Karpas-422 (cell line): ENCODE results near the gene ACP4. TPM values are rescaled to one million over a fixed set of nuclear protein-coding genes. Genes with fewer than 3 reads are reported as not detected.

ENCODE experiments used
- DNase-seq: peaks from one replicate; pipeline ENCODE4 v3.0.0-alpha.2; 2015
- H2AFZ ChIP-seq: fragments of 200-600 bp; sonication (generic); 2 replicates; pipeline ENCODE4 v1.6.1; 2014; ENCODE audit warnings: antibody characterized with exemption, low read length, mixed read lengths
- H3K27ac ChIP-seq: fragments of 200-600 bp; sonication (generic); 2 replicates; pipeline ENCODE4 v1.5.1; 2014; ENCODE audit warnings: mild to moderate bottlenecking, low read length, moderate library complexity
- H3K27me3 ChIP-seq: fragments of 200-600 bp; sonication (generic); 2 replicates; pipeline ENCODE4 v1.6.1; 2014; ENCODE audit warnings: low read length, mixed read lengths
- H3K36me3 ChIP-seq: fragments of 200-600 bp; sonication (generic); 2 replicates; pipeline ENCODE4 v1.6.1; 2014; ENCODE audit warnings: low read length, mixed read lengths; ENCODE audit not compliant: insufficient read depth
- H3K4me1 ChIP-seq: fragments of 200-600 bp; sonication (generic); 2 replicates; pipeline ENCODE4 v1.6.1; 2014; ENCODE audit warnings: mild to moderate bottlenecking, low read length, mixed read lengths
- H3K4me2 ChIP-seq: fragments of 200-600 bp; sonication (generic); 2 replicates; pipeline ENCODE4 v1.6.1; 2014; ENCODE audit warnings: low read length, low read depth, mild to moderate bottlenecking; ENCODE audit not compliant: poor library complexity, severe bottlenecking
- H3K4me3 ChIP-seq: fragments of 200-600 bp; sonication (generic); 2 replicates; pipeline ENCODE4 v1.5.1; 2014; ENCODE audit warnings: mild to moderate bottlenecking, antibody characterized with exemption, low read length, mixed read lengths
- H3K79me2 ChIP-seq: fragments of 200-600 bp; sonication (generic); 2 replicates; pipeline ENCODE4 v1.6.1; 2014; ENCODE audit warnings: mild to moderate bottlenecking, low read length, mixed read lengths
- H3K9ac ChIP-seq: fragments of 200-600 bp; sonication (generic); 2 replicates; pipeline ENCODE4 v1.6.0; 2014; ENCODE audit warnings: low read length
- H3K9me2 ChIP-seq: fragments of 200-600 bp; sonication (generic), shearing (Covaris generic); replicated peaks from 2 replicates; pipeline ENCODE4 v1.6.0; 2014; ENCODE audit warnings: mild to moderate bottlenecking, low read length, moderate library complexity; ENCODE audit not compliant: insufficient read depth
- H3K9me3 ChIP-seq: fragments of 300-700, 200-600 bp; sonication (generic); 2 replicates; pipeline ENCODE4 v1.6.1; 2014; ENCODE audit warnings: low read length, mixed read lengths
- H4K20me1 ChIP-seq: fragments of 200-600 bp; sonication (generic); 2 replicates; pipeline ENCODE4 v1.6.1; 2014; ENCODE audit warnings: mild to moderate bottlenecking, antibody characterized with exemption, low read length, low read depth; ENCODE audit not compliant: insufficient read depth
- total RNA-seq: library from RNA; depleted of rRNA; stranded (reverse); fragments of >200 nt; shearing (Covaris generic); gene quantifications from 2 replicates; pipeline ENCODE4 v1.2.3, GENCODE V29; 2014; ENCODE audit warnings: low replicate concordance

Gene ACP4
- total RNA-seq, 1 experiment from 2014 or later, result not detected

GRCh38 chr19:50829801-50830200 is 39.6 kb downstream of the ACP4 start:
- Histone ChIP-seq H3K9me2 (no peaks in the 10 kb centered on the region), H3K4me1 (no peaks in the 10 kb centered on the region), H3K36me3 (no peaks in the 10 kb centered on the region), H3K9ac (no peak overlapping the region), H3K4me2 (no peak overlapping the region), H4K20me1 (no peaks in the 10 kb centered on the region), H2AFZ (no peak overlapping the region), H3K4me3 (no peak overlapping the region), H3K9me3 (no peaks in the 10 kb centered on the region), H3K27me3 (no peaks in the 10 kb centered on the region), H3K27ac (no peak overlapping the region), H3K79me2 (no peaks in the 10 kb centered on the region)
- no peak for DNase-seq

- H3K9me3 ChIP-seq, result no peaks in the 10 kb centered on the region
- DNase-seq, result no peak
- H4K20me1 ChIP-seq, result no peaks in the 10 kb centered on the region
- H3K9ac ChIP-seq, result no peak overlapping the region
- no peak overlapping the region for H2AFZ ChIP-seq
- H3K4me2 ChIP-seq, result no peak overlapping the region
- no peaks in the 10 kb centered on the region for H3K79me2 ChIP-seq
- no peaks in the 10 kb centered on the region for H3K9me2 ChIP-seq
- no peak overlapping the region for H3K4me3 ChIP-seq
- H3K36me3 ChIP-seq, result no peaks in the 10 kb centered on the region
- H3K27ac ChIP-seq, result no peak overlapping the region
- H3K4me1 ChIP-seq, result peaks cover 2% of the 10 kb centered on the region
- H3K27me3 ChIP-seq, result no peaks in the 10 kb centered on the region
Measured at GRCh38 chr19:50830266-50831025, 40.2 kb downstream of the ACP4 start.

DNA sequence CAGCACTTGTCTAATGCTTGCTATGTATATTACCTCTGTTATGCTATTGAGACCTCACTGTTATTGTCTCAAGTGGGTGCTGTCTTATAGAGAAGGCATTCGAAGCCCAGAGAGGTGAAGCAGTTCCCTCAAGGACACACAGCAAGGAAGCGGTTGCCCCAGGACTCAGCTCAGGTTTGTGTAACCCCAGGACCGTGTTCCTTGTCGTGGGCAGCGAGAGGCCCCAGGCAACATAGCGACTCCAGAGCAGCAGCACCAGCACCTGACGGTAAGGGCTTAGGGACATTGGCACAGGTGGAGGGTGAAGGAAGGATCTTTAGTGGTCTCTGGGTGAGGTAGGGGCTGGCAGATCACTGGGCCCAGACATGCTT is 40.8 kb downstream of the ACP4 start:
- no peaks in the 10 kb centered on the region for H3K27me3 ChIP-seq
- H3K4me3 ChIP-seq, result no peak overlapping the region
- H3K36me3 ChIP-seq, result no peaks in the 10 kb centered on the region
- H3K9me2 ChIP-seq, result no peaks in the 10 kb centered on the region
- H4K20me1 ChIP-seq, result no peaks in the 10 kb centered on the region
- H3K27ac ChIP-seq, result no peak overlapping the region
- H3K4me1 ChIP-seq, result peaks cover 6% of the 10 kb centered on the region
- no peaks in the 10 kb centered on the region for H3K9me3 ChIP-seq
- no peak overlapping the region for H2AFZ ChIP-seq
- no peak overlapping the region for H3K4me2 ChIP-seq
- H3K79me2 ChIP-seq, result no peaks in the 10 kb centered on the region
- no peak overlapping the region for H3K9ac ChIP-seq
- DNase-seq, result no peak

DNA sequence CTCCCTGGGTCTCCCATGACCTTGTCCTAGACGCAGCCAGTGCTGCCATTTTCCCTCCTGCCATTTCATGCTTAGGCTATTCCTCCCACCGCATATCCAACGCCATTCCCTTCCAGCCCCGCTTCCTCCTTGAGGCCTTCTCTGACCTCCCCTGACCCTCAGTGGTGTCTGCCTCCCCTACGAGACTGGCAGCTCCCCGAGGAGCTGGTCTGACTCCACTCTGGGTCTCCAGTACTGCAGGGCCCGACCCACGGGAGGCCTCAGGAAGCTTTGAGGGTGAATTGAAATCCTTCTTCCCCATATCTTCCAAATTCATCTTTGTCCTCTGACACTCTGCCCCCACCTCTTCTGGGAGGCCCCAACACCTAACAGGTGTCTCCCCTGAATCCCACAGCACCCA is 42.5 kb downstream of the ACP4 start:
- Histone ChIP-seq H3K9ac (no peak overlapping the region), H3K27ac (no peak overlapping the region), H3K4me1 (peaks cover 8% of the 10 kb centered on the region), H3K79me2 (no peaks in the 10 kb centered on the region), H3K4me3 (no peak overlapping the region), H3K36me3 (no peaks in the 10 kb centered on the region), H3K9me2 (no peaks in the 10 kb centered on the region), H2AFZ (no peak overlapping the region), H3K4me2 (no peak overlapping the region), H4K20me1 (no peaks in the 10 kb centered on the region), H3K27me3 (no peaks in the 10 kb centered on the region), H3K9me3 (no peaks in the 10 kb centered on the region)
- DNase-seq, result no peak

DNA sequence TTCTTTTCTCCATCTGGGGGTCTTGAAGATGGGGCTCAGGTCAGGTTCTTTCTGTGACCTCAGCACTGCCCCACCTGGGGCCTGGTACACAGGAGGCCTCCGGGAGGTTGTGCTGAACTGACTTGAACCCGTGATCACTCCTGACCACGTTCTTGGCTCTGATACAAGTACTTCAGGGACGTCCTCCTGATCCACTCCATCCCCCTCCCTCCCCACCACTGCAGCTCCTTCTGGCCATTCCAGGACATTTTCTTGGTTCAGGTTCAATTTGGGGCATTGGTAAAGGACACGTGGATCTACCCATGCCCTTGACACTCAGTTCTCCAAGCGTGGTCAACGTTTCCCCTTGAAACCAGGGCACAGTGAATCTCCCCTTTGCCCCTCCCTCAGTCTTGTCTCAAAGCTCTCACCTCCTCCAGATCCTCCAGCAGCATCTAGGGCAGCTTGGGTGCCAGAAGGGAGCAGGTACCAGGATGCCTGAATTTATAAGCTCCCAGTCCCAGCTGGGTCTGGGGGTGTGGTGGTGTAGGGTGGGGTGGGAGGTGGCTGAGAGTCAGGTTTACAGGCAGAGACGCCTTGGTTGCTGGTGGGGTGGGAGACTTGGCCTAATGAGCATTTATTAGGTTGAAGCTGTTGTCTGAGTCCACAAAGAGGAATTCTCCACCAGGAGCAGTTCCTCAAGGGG is 43.0 kb downstream of the ACP4 start, which contains the start of gene KLK15:
Gene KLK15, minus strand, starts transcription at position 458 of the 685 bp plus-strand sequence. CDS start 2,082 bp downstream, outside the sequence.
- no peaks in the 10 kb centered on the region for H3K27me3 ChIP-seq
- H4K20me1 ChIP-seq, result no peaks in the 10 kb centered on the region
- H3K4me3 ChIP-seq, result no peak within 1 kb of the TSS
- DNase-seq, result no peak
- peaks cover 8% of the 10 kb centered on the region for H3K4me1 ChIP-seq
- no peaks in the 10 kb centered on the region for H3K36me3 ChIP-seq
- H3K9me2 ChIP-seq, result no peaks in the 10 kb centered on the region
- no peak within 1 kb of the TSS for H3K27ac ChIP-seq
- H3K9ac ChIP-seq, result no peak within 1 kb of the TSS
- H2AFZ ChIP-seq, result no peak within 1 kb of the TSS
- no peak within 1 kb of the TSS for H3K4me2 ChIP-seq
- no peaks in the 10 kb centered on the region for H3K9me3 ChIP-seq
- no peaks in the 10 kb centered on the region for H3K79me2 ChIP-seq

DNA sequence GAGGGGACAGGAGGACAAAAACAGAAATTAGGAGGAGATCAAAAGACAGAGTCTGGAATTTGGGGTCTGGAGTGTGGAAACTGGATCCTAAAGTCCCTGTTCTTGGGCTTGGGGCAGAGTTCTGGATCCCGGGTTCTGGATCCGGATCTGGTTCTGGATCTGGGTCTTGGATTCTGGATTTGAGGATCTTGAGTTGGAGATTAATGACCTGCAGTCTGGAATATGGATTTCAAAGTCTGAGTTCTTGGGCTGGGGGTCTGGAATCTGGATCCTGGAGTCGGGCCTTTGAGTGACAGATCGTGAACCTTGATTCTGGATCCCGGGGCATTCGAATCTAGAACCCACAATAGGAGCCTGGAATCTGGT is 43.6 kb downstream of the ACP4 start:
- Histone ChIP-seq H3K9me2 (no peaks in the 10 kb centered on the region), H3K4me2 (no peak overlapping the region), H4K20me1 (no peaks in the 10 kb centered on the region), H3K9me3 (no peaks in the 10 kb centered on the region), H3K27me3 (no peaks in the 10 kb centered on the region), H3K27ac (no peak overlapping the region), H2AFZ (no peak overlapping the region), H3K9ac (no peak overlapping the region), H3K36me3 (no peaks in the 10 kb centered on the region), H3K79me2 (no peaks in the 10 kb centered on the region), H3K4me3 (no peak overlapping the region), H3K4me1 (peaks cover 8% of the 10 kb centered on the region)
- DNase-seq, result no peak

DNA sequence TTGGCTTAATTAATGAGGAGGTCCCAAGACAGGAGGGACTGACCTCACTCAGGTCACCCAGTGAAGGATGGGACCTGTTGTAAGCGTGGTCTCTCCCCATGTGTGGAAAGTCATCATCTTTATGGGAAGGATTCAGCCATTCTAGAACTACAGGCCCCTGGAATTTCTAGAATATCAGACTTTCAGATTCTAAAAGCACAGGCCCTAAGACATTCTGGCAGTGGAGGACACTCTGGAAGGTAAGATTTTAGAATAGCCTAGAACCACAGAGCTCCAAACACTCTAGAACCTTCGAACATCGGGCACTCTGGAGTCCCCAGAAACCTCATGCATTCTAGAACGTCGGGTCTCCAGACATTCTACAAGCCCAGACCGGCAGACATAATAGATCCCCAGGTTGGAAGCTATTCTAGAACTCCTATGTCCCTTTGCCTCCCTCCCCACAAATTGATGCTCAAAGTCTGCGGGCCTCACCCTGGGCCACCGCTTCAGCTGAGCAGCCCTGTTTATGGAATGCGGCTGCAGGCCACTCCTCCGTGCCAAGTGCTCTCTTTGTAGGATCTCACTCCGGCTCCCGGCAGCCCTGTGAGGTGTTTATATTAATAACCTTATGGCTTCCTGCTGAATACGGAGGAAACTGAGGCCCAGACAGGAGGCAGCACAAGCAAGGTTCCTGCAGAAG is 45.0 kb downstream of the ACP4 start:
- Histone ChIP-seq H3K4me1 (peaks cover 8% of the 10 kb centered on the region), H3K9me2 (no peaks in the 10 kb centered on the region), H3K36me3 (no peaks in the 10 kb centered on the region), H3K27ac (no peak overlapping the region), H3K4me3 (peak overlapping the region; percentile 60), H4K20me1 (no peaks in the 10 kb centered on the region), H3K27me3 (no peaks in the 10 kb centered on the region), H2AFZ (peak overlapping the region; percentile 81; the same call in 1 of the 2 replicates), H3K79me2 (no peaks in the 10 kb centered on the region), H3K9me3 (no peaks in the 10 kb centered on the region), H3K9ac (peak overlapping the region; percentile 51), H3K4me2 (peak overlapping the region; percentile 65)
- no peak for DNase-seq
